Cortex of kidney (tissue), 1 donor: ENCODE measurements around the gene TOP2B.

Experiments
- DNase-seq: peaks from one replicate; lab custom pipeline; 2025; lab: John Stamatoyannopoulos, UW

The TOP2B gene

GRCh38 chr3:25610779-25611178, 53.9 kb downstream of the TOP2B start:
- DNase-seq, result no peak

GRCh38 chr3:25610167-25610566, 54.5 kb downstream of the TOP2B start:
- no peak for DNase-seq

GRCh38 chr3:25604107-25604805, 60.5 kb downstream of the TOP2B start:
- no peak for DNase-seq

- DNase-seq, result no peak
Observed at GRCh38 chr3:25603703-25604102, 61.0 kb downstream of the TOP2B start.

DNA sequence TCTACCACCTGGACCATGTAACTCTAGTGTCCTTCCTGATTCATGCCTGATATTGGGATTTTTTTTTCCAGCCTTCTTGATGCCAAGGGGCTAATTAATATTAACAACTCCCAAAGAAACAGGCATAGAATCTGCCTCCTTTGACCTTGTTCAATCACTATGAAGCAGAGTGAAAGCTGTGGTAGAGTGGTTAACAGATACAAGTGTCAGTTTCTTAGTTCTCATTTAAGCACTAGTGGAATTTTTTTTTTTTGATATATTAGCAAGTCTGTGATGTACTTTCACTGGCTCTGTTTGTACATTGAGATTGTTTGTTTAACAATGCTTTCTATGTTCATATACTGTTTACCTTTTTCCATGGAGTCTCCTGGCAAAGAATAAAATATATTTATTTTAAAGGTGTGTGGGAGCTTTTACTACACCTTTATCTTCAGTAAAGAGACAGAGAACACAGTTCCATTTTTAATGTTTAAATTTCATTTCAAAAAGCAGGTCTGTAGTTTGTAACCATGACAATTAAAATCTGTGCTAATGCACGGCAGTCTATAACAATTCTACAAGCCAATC, 67.1 kb downstream of the TOP2B start:
- DNase-seq, result no peak

- DNase-seq, result no peak
Observed at GRCh38 chr3:25594007-25594502, 70.7 kb downstream of the TOP2B start.

DNA sequence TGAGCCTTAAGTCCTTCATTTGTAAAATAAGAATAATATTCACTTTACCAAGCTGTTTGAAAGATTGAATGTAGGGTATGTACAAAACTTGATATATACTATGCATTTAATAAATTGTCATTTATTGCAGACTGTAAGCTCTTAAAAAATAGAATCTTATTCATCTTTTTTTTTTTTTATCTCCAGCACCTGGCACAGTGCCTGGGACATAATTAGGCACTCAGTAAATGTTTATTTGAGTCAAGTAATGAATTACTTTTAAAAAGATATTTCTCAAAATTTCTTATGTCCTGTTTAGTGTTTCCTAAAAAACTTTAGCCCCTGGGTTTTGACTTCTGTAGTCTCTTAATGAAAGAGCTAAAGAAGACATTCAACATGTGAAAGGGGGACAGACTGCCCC, 71.7 kb downstream of the TOP2B start:
- no peak for DNase-seq

GRCh38 chr3:25592510-25592968, 72.2 kb downstream of the TOP2B start:
- no peak for DNase-seq

GRCh38 chr3:25589783-25590258, 74.9 kb downstream of the TOP2B start:
- no peak for DNase-seq

DNA sequence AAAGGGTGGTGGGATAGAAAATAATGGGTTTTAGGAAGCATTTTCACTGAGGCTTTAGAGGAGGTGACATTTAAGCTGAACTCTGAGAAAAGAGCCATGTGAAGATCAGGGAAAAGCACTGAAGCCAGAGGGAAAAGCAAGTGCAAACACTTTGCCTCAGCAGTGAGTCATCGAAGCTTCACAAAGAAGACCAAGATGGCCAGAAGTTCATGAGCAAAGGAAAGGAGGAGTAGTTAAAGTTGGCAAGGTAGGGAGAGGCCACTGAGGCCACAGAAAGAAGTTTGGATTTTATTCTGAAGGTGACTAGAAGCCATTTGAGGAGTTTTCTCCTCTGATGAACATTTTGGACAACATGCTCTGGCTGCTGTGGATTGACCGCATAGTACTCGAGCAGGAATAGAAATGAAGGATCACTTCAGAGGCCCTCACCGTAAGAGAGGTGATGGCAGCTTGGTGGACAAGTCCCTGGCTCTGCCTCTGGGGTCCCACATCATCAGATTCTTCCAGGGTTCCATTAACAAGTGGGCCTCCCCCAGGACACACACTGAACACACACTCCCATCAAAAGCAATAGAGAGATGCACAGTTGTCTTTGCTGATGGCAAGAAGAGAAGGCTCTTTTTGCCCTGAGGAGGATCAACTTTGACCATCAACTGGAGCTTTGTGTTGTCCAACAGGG, 75.5 kb downstream of the TOP2B start:
- DNase-seq, result no peak

GRCh38 chr3:25588441-25589103, 76.1 kb downstream of the TOP2B start:
- DNase-seq, result no peak

GRCh38 chr3:25587975-25588374, 76.7 kb downstream of the TOP2B start:
- no peak for DNase-seq

GRCh38 chr3:25587526-25587925, 77.2 kb downstream of the TOP2B start:
- DNase-seq, result no peak

GRCh38 chr3:25587094-25587493, 77.6 kb downstream of the TOP2B start:
- DNase-seq, result no peak

- DNase-seq, result no peak
Observed at GRCh38 chr3:25586553-25586952, 78.2 kb downstream of the TOP2B start.

DNA sequence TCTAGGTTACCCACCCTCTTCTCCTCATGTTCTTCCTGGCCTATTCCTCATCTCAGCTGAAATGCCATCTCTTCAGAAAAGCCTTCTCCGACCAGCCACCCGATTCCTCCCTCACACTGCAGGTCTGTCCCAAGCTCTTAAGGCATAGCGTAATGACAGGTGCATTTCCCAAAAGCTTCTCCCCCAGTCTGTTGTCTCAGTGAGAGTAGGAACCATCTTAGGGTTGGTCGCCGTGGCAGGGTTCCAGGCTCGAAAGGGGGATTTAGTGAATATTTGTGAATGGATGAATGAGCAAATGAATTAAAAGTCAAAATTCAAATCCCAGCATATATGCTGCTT, 78.6 kb downstream of the TOP2B start:
- DNase-seq, result no peak

GRCh38 chr3:25585361-25586166, 79.1 kb downstream of the TOP2B start:
- DNase-seq, result no peak

- no peak for DNase-seq
Observed at GRCh38 chr3:25584011-25584789, 80.5 kb downstream of the TOP2B start.

DNA sequence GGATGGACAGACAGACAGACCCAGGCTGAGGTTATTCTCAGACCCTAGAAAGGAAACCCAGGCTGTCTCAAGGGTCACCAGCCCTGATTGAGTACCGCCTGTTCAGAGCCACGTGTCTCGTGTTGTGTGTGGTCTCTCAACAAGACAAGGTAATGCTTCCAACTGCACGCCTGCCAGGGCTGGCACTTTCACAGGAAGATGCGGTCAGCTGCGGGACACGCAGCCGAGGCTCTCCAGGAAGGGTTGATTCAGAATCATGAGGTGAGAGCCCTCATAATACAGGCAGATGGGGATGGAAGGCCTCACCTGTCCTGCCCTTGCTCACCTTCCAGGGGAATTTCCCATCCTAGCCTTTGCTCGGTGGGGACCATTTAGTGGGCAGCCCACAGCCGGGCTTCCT, 81.4 kb downstream of the TOP2B start:
- DNase-seq, result no peak

DNA sequence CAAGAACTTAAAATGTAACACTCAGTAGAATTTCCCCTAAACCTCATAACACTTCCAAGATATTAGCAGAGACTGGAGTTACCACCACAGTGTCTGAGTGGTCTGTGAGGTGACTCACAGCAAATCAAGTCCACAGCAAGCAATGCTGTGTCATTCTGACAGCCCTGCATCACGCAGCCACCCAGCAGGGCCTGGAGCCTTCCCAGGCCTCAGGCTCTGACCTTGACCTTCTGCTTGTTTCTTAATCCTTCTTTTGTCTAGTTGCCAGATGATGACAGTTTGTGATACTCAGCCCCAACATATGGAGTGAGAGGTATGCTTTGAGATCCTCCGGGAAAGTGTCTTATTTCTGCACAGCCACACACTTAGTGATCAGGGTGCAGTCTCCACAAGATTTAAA, 82.5 kb downstream of the TOP2B start:
- no peak for DNase-seq

DNA sequence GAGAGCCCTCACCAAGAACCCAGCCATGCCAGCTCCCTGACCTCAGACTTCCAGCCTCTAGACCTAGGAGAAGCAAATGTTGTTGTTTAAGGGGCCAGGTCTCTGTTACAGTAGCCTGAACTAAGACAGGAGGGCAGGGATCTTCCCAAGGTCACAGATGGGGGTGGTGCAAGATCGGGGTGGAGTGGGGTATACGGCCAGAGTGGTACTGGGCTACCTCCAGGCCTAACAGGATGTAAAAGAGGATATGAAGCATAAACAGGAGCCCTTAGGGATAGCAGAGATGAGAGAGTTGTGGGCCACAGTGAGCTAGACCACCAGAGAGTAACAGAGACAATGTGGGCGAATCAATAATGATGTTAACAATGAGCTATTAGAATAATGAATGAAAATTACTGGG, 82.9 kb downstream of the TOP2B start:
- DNase-seq, result no peak
